ENCODE data around the gene CEACAM16.

DNA sequence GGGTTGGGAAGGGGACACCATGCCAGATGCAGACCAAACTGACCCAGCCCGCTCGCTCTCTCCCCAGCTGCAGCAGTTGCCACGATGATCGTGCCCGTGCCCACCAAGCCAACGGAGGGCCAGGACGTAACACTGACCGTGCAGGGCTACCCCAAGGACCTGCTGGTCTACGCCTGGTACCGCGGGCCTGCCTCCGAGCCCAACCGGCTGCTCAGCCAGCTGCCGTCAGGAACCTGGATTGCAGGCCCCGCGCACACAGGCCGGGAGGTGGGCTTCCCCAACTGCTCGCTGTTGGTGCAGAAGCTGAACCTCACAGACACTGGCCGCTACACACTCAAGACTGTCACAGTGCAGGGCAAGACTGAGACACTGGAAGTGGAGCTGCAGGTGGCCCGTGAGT, 8.8 kb downstream of the CEACAM16 start:
- TF ChIP-seq, protein P1, sequence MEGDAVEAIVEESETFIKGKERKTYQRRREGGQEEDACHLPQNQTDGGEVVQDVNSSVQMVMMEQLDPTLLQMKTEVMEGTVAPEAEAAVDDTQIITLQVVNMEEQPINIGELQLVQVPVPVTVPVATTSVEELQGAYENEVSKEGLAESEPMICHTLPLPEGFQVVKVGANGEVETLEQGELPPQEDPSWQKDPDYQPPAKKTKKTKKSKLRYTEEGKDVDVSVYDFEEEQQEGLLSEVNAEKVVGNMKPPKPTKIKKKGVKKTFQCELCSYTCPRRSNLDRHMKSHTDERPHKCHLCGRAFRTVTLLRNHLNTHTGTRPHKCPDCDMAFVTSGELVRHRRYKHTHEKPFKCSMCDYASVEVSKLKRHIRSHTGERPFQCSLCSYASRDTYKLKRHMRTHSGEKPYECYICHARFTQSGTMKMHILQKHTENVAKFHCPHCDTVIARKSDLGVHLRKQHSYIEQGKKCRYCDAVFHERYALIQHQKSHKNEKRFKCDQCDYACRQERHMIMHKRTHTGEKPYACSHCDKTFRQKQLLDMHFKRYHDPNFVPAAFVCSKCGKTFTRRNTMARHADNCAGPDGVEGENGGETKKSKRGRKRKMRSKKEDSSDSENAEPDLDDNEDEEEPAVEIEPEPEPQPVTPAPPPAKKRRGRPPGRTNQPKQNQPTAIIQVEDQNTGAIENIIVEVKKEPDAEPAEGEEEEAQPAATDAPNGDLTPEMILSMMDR (IDR thresholded peaks at IDR 0.05): no peak
- no peak for TF ChIP-seq POLR2A (IDR thresholded peaks at IDR 0.05)
